IMR-90 (cell line): ENCODE measurements around the gene IFT43. TPM values are rescaled to one million over a fixed set of nuclear protein-coding genes. Genes with fewer than 3 reads are reported as not detected.

Experiments
- ATAC-seq: fragments of 200-7000 bp; cut with Tn5 transposase; 2 replicates; pipeline ENCODE4 v1.9.1; 2020; ENCODE audit warnings: low read depth, mild to moderate bottlenecking, moderate library complexity
- BruUV-seq: library from RNA; stranded (reverse); fragments of 400-500 nt; replicated peaks from 2 replicates; lab custom pipeline; 2021; lab: Mats Ljungman, UMichigan
- CTCF ChIA-PET: fragments of 300-600 bp; formaldehyde crosslinking; extraction: SDS; loops from one replicate; lab custom pipeline; 2021; ENCODE audit warnings: antibody characterized with exemption; lab: Yijun Ruan, JAX
- POLR2A ChIA-PET: fragments of 300-600 bp; sonication (Branson Sonifier 250); formaldehyde crosslinking; loops from one replicate; lab custom pipeline; 2022; ENCODE audit warnings: antibody characterized with exemption; ENCODE audit not compliant: unreplicated experiment; lab: Charles Lee
- DNase-seq: peaks from one replicate; pipeline ENCODE4 v3.0.0; 2013
- H2AFZ ChIP-seq: replicated peaks from 2 replicates; pipeline ENCODE3; 2013; ENCODE audit warnings: low read length, mild to moderate bottlenecking; ENCODE audit not compliant: poor library complexity
- H2AK5ac ChIP-seq: 2 replicates; pipeline ENCODE4 v1.6.1; 2013; ENCODE audit warnings: low read depth, low read length, inconsistent platforms
- H2AK9ac ChIP-seq: replicated peaks from 2 replicates; pipeline ENCODE3; 2013; ENCODE audit warnings: mild to moderate bottlenecking, low read depth, low read length, moderate library complexity; ENCODE audit not compliant: poor library complexity
- H2BK120ac ChIP-seq: 2 replicates; pipeline ENCODE4 v1.6.1; 2013; ENCODE audit warnings: low read depth, low read length, inconsistent platforms
- H2BK15ac ChIP-seq: 3 replicates; pipeline ENCODE4 v1.6.1; 2013; ENCODE audit warnings: low read depth, low read length, inconsistent platforms
- H2BK20ac ChIP-seq: 2 replicates; pipeline ENCODE4 v1.6.1; 2013; ENCODE audit warnings: low read depth, mild to moderate bottlenecking, inconsistent platforms, low read length, moderate library complexity
- H2BK5ac ChIP-seq: 2 replicates; pipeline ENCODE4 v1.6.1; 2013; ENCODE audit warnings: mild to moderate bottlenecking, low read depth, low read length, inconsistent platforms; ENCODE audit not compliant: poor library complexity, severe bottlenecking
- H3K14ac ChIP-seq: replicated peaks from 2 replicates; pipeline ENCODE4 v1.6.1; 2013; ENCODE audit warnings: low read depth, low read length, inconsistent platforms
- H3K18ac ChIP-seq: 2 replicates; pipeline ENCODE4 v1.6.1; 2013; ENCODE audit warnings: low read depth, low read length, control low read depth
- H3K23ac ChIP-seq: 2 replicates; pipeline ENCODE4 v1.6.1; 2013; ENCODE audit warnings: low read depth, low read length, inconsistent platforms
- H3K27ac ChIP-seq: 2 replicates; pipeline ENCODE4 v1.5.1; 2013; ENCODE audit warnings: mild to moderate bottlenecking, control low read depth, low read length; ENCODE audit not compliant: insufficient read depth
- H3K27me3 ChIP-seq: 2 replicates; pipeline ENCODE4 v1.6.1; 2013; ENCODE audit warnings: low read length; ENCODE audit not compliant: control insufficient read depth, insufficient read depth
- H3K36me3 ChIP-seq: 2 replicates; pipeline ENCODE4 v1.6.1; 2013; ENCODE audit warnings: low read length, mixed read lengths; ENCODE audit not compliant: control insufficient read depth, insufficient read depth
- H3K4ac ChIP-seq: 2 replicates; pipeline ENCODE4 v1.6.1; 2013; ENCODE audit warnings: low read depth, low read length, inconsistent platforms
- H3K4me1 ChIP-seq: 2 replicates; pipeline ENCODE4 v1.6.1; 2013; ENCODE audit warnings: low read length, mixed read lengths; ENCODE audit not compliant: control insufficient read depth, insufficient read depth
- H3K4me2 ChIP-seq: 2 replicates; pipeline ENCODE4 v1.6.1; 2013; ENCODE audit warnings: low read depth, mild to moderate bottlenecking, control low read depth, low read length, moderate library complexity
- H3K4me3 ChIP-seq: 2 replicates; pipeline ENCODE4 v1.5.1; 2013; ENCODE audit warnings: low read depth, mild to moderate bottlenecking, control low read depth, low read length, moderate library complexity; ENCODE audit not compliant: insufficient read depth
- H3K56ac ChIP-seq: 2 replicates; pipeline ENCODE4 v1.6.1; 2013; ENCODE audit warnings: low read length, inconsistent platforms; ENCODE audit not compliant: insufficient read depth; ENCODE audit errors: extremely low read depth
- H3K79me1 ChIP-seq, 2 experiments: 2 replicates each; pipeline ENCODE4 v1.6.1; 2013; ENCODE audit warnings: low read length in 2 of 2, inconsistent platforms in 1 of 2, low read depth in 1 of 2
- H3K9ac ChIP-seq: 2 replicates; pipeline ENCODE4 v1.6.1; 2013; ENCODE audit warnings: low read depth, low read length, control low read depth
- H3K9me1 ChIP-seq: 2 replicates; pipeline ENCODE4 v1.6.1; 2013; ENCODE audit warnings: low read length, inconsistent platforms; ENCODE audit not compliant: insufficient read depth
- H3K9me3 ChIP-seq: 2 replicates; pipeline ENCODE4 v1.6.1; 2013; ENCODE audit warnings: low read length; ENCODE audit not compliant: control insufficient read depth, insufficient read depth
- H4K20me1 ChIP-seq: 2 replicates; pipeline ENCODE4 v1.6.1; 2013; ENCODE audit warnings: low read length, inconsistent platforms; ENCODE audit not compliant: insufficient read depth
- H4K5ac ChIP-seq: 2 replicates; pipeline ENCODE4 v1.6.1; 2013; ENCODE audit warnings: mild to moderate bottlenecking, low read depth, low read length, control low read depth
- H4K8ac ChIP-seq, 2 experiments: 2 replicates each; pipeline ENCODE4 v1.6.1; 2013; ENCODE audit warnings: low read depth in 2 of 2, low read length in 2 of 2, control low read depth in 1 of 2, inconsistent platforms in 1 of 2
- H4K91ac ChIP-seq: 2 replicates; pipeline ENCODE4 v1.6.1; 2013; ENCODE audit warnings: low read depth, low read length, inconsistent platforms; ENCODE audit not compliant: insufficient read depth
- CEBPB ChIP-seq: IDR thresholded peaks from 2 replicates; pipeline ENCODE4 v1.6.1; 2012; ENCODE audit warnings: low read depth, low read length, improper control_type of control experiment
- CHD1 ChIP-seq: IDR thresholded peaks from 2 replicates; pipeline ENCODE4 v1.6.1; 2012; ENCODE audit warnings: low read depth, low read length, improper control_type of control experiment
- SMC3 ChIP-seq: fragments of 150-350 bp; IDR thresholded peaks from 2 replicates; pipeline ENCODE4 v1.6.1; 2016; ENCODE audit warnings: low read depth, mild to moderate bottlenecking, antibody characterized with exemption, low read length, moderate library complexity
- WGBS, 2 experiments: methylation state at CpG; one replicate each; pipeline versions ENCODE4 v1.1.5 to v1.1.7; 2013; ENCODE audit warnings: missing lambda C conversion rate in 2 of 2; ENCODE audit not compliant: insufficient read length in 1 of 2; ENCODE audit errors: extremely low coverage in 2 of 2; 5-methylcytosine and 5-hydroxymethylcytosine counted together
- dilution Hi-C: fragments of 300-500 bp; cut with HindIII; formaldehyde crosslinking; loops from one replicate; pipeline ENCODE4 v1.14.3; 2018; ENCODE audit warnings: low sequenced_read_pairs; ENCODE audit not compliant: unreplicated experiment
- in situ Hi-C: fragments of 300-500 bp; cut with MboI; formaldehyde crosslinking; loops from 3 replicates; pipeline ENCODE4 v1.14.3; 2019; ENCODE audit warnings: low sequenced_read_pairs, inconsistent platforms, mixed read lengths
- intact Hi-C: fragments of 100-400 bp; cut with micrococcal nuclease; formaldehyde crosslinking; loops from 2 replicates; pipeline ENCODE4 v1.10.0; 2022
- polyA plus RNA-seq, 3 experiments: library from polyadenylated mRNA; depleted of rRNA; stranded (reverse); fragments of >200 nt; gene quantifications; 2 replicates each; pipeline ENCODE4 v1.2.3, GENCODE V29; 2012; ENCODE audit warnings: low replicate concordance in 1 of 3
- total RNA-seq: library from RNA; depleted of rRNA; stranded (reverse); fragments of >200 nt; gene quantifications from 2 replicates; pipeline ENCODE4 v1.2.3, GENCODE V29; 2012; rRNA removed

Gene IFT43
- total and polyA plus RNA-seq, 2 of the 4 experiments (the other 2 are of a cell fraction): 41.4 to 43.2 TPM

- peak; percentile 69; the same call in 1 of the 2 replicates for ATAC-seq
- H3K27me3 ChIP-seq: peaks cover 30% of the 10 kb centered on the region
- no TSS peak for BruUV-seq
Measured at GRCh38 chr14:76133103-76133502, 147.5 kb downstream of the IFT43 start.

More at GRCh38 chr14:76133103-76133502, 147.5 kb downstream of the IFT43 start:
- intact Hi-C loops (loop anchor here (5.0 kb wide), 1 partner anchor 1079 kb away; no protein-coding TSS in a partner anchor), in situ Hi-C loops (no loop called here), dilution Hi-C loops (no loop called here)
- Histone ChIP-seq H2AFZ (no peak overlapping the region), H3K23ac (no peak overlapping the region), H3K4me2 (no peak overlapping the region), H2AK9ac (no peak overlapping the region), H3K36me3 (no peaks in the 10 kb centered on the region), H2AK5ac (no peak overlapping the region), H3K79me1 (no peaks in the 10 kb centered on the region), H2BK15ac (no peak overlapping the region), H4K8ac (no peak overlapping the region), H3K56ac (no peak overlapping the region), H3K9me3 (no peaks in the 10 kb centered on the region), H4K5ac (no peak overlapping the region), H3K18ac (no peak overlapping the region), H2BK5ac (no peak overlapping the region), H4K91ac (no peak overlapping the region), H4K20me1 (no peaks in the 10 kb centered on the region), H2BK120ac (no peak overlapping the region), H3K9ac (no peak overlapping the region), H3K14ac (no peak overlapping the region), H2BK20ac (no peak overlapping the region), H3K4me1 (no peaks in the 10 kb centered on the region), H3K4ac (no peak overlapping the region), H3K27ac (no peak overlapping the region), H3K4me3 (no peak overlapping the region), H3K9me1 (no peaks in the 10 kb centered on the region)
- peak; percentile 57 for TF ChIP-seq CEBPB
- TF ChIP-seq CHD1: no peak
- TF ChIP-seq SMC3: no peak
- 18% methylated on average over 2 of the region's 4 CpGs; no CpG with 5 or more reads in 1 of the 2 experiments for WGBS, 2 experiments
- POLR2A ChIA-PET: no interaction called here
- DNase-seq: peak; percentile 24
- CTCF ChIA-PET: no interaction called here

Other genes with a start within 250 kb of the IFT43 start
- gene TGFB3, start 3.8 kb upstream of the IFT43 start, total RNA-seq: 2.2 and 3.1 TPM in 2 replicates
- gene TGFB3, start 3.8 kb upstream of the IFT43 start, polyA plus RNA-seq (2012; rRNA removed): 3.7 and 4.3 TPM in 2 replicates
- 51.4 and 58.6 TPM in 2 replicates for gene GPATCH2L, start 166.2 kb downstream of the IFT43 start, total RNA-seq
- 12.9 and 15.6 TPM in 2 replicates for gene GPATCH2L, start 166.2 kb downstream of the IFT43 start, polyA plus RNA-seq (2012; rRNA removed)